IPS-18c (cell line): Measurements from ENCODE around the gene MIPOL1.

Experiments used
- H3K4me3 ChIP-seq: 2 replicates; pipeline ENCODE4 v1.7.0; 2013; ENCODE audit warnings: low read depth, mild to moderate bottlenecking, low read length, moderate library complexity; ENCODE audit not compliant: insufficient read depth
- H3K9me3 ChIP-seq: one replicate; pipeline ENCODE4 v1.6.1; 2013; ENCODE audit warnings: mild to moderate bottlenecking, low read length, moderate library complexity; ENCODE audit not compliant: control insufficient read depth, insufficient read depth

MIPOL1 gene

GRCh38 chr14:37401093-37401492 lies 203.4 kb downstream of the MIPOL1 start:
- Histone ChIP-seq H3K4me3 (no peak overlapping the region), H3K9me3 (peaks cover 2% of the 10 kb centered on the region)

- no peak overlapping the region for H3K4me3 ChIP-seq
- no peaks in the 10 kb centered on the region for H3K9me3 ChIP-seq
Observed at GRCh38 chr14:37403626-37404025, 205.9 kb downstream of the MIPOL1 start.

- no peaks in the 10 kb centered on the region for H3K9me3 ChIP-seq
Observed at GRCh38 chr14:37406095-37406494, 208.4 kb downstream of the MIPOL1 start.

GRCh38 chr14:37411079-37411735 lies 213.5 kb downstream of the MIPOL1 start:
- no peaks in the 10 kb centered on the region for H3K9me3 ChIP-seq
- no peak overlapping the region for H3K4me3 ChIP-seq

More at GRCh38 chr14:37406095-37406494, 208.4 kb downstream of the MIPOL1 start:
- no peak overlapping the region for H3K4me3 ChIP-seq

- H3K4me3 ChIP-seq = no peak overlapping the region
- no peaks in the 10 kb centered on the region for H3K9me3 ChIP-seq
Observed at GRCh38 chr14:37413050-37413449, 215.3 kb downstream of the MIPOL1 start.

- Histone ChIP-seq H3K9me3 (no peaks in the 10 kb centered on the region), H3K4me3 (no peak overlapping the region)
Observed at GRCh38 chr14:37413504-37414003, 215.8 kb downstream of the MIPOL1 start.

GRCh38 chr14:37416264-37416663 lies 218.5 kb downstream of the MIPOL1 start:
- Histone ChIP-seq H3K4me3 (no peak overlapping the region), H3K9me3 (no peaks in the 10 kb centered on the region)

GRCh38 chr14:37417151-37417550 lies 219.4 kb downstream of the MIPOL1 start:
- Histone ChIP-seq H3K4me3 (no peak overlapping the region), H3K9me3 (no peaks in the 10 kb centered on the region)

GRCh38 chr14:37417833-37418232 lies 220.1 kb downstream of the MIPOL1 start:
- Histone ChIP-seq H3K9me3 (no peaks in the 10 kb centered on the region), H3K4me3 (no peak overlapping the region)

GRCh38 chr14:37420622-37421021 lies 222.9 kb downstream of the MIPOL1 start:
- no peak overlapping the region for H3K4me3 ChIP-seq
- H3K9me3 ChIP-seq = no peaks in the 10 kb centered on the region

GRCh38 chr14:37422319-37422718 lies 224.6 kb downstream of the MIPOL1 start:
- no peak overlapping the region for H3K4me3 ChIP-seq
- no peaks in the 10 kb centered on the region for H3K9me3 ChIP-seq

GRCh38 chr14:37422748-37423147 lies 225.0 kb downstream of the MIPOL1 start:
- H3K9me3 ChIP-seq = no peaks in the 10 kb centered on the region

GRCh38 chr14:37428954-37429353 lies 231.2 kb downstream of the MIPOL1 start:
- H3K4me3 ChIP-seq = no peak overlapping the region
- no peaks in the 10 kb centered on the region for H3K9me3 ChIP-seq

More at GRCh38 chr14:37422748-37423147, 225.0 kb downstream of the MIPOL1 start:
- H3K4me3 ChIP-seq = no peak overlapping the region

- H3K9me3 ChIP-seq = no peaks in the 10 kb centered on the region
Observed at GRCh38 chr14:37429618-37430017, 231.9 kb downstream of the MIPOL1 start.

GRCh38 chr14:37434867-37435266 lies 237.1 kb downstream of the MIPOL1 start:
- Histone ChIP-seq H3K4me3 (no peak overlapping the region), H3K9me3 (no peaks in the 10 kb centered on the region)

More at GRCh38 chr14:37429618-37430017, 231.9 kb downstream of the MIPOL1 start:
- H3K4me3 ChIP-seq = no peak overlapping the region

- no peaks in the 10 kb centered on the region for H3K9me3 ChIP-seq
- no peak overlapping the region for H3K4me3 ChIP-seq
Observed at GRCh38 chr14:37436519-37436918, 238.8 kb downstream of the MIPOL1 start.

- no peaks in the 10 kb centered on the region for H3K9me3 ChIP-seq
- H3K4me3 ChIP-seq = no peak overlapping the region
Observed at GRCh38 chr14:37437490-37437889, 239.8 kb downstream of the MIPOL1 start.

- H3K4me3 ChIP-seq = no peak overlapping the region
- no peaks in the 10 kb centered on the region for H3K9me3 ChIP-seq
Observed at GRCh38 chr14:37438444-37438843, 240.7 kb downstream of the MIPOL1 start.

- Histone ChIP-seq H3K4me3 (no peak overlapping the region), H3K9me3 (no peaks in the 10 kb centered on the region)
Observed at GRCh38 chr14:37443461-37443860, 245.7 kb downstream of the MIPOL1 start.
